ENCODE results near the gene NLRP1.

GRCh38 chr17:5624211-5624610 is 39.9 kb upstream of the NLRP1 start:
- TF ChIP-seq TAF1 (conservative IDR thresholded peaks at IDR 0.05) (no peak), SP1 (IDR thresholded peaks at IDR 0.05) (no peak), EGR1 (IDR thresholded peaks at IDR 0.05; ENCODE audit: low read depth in 2 of 2) (no peak), YY1 (IDR thresholded peaks at IDR 0.05) (no peak)
- TF ChIP-seq, protein P1, sequence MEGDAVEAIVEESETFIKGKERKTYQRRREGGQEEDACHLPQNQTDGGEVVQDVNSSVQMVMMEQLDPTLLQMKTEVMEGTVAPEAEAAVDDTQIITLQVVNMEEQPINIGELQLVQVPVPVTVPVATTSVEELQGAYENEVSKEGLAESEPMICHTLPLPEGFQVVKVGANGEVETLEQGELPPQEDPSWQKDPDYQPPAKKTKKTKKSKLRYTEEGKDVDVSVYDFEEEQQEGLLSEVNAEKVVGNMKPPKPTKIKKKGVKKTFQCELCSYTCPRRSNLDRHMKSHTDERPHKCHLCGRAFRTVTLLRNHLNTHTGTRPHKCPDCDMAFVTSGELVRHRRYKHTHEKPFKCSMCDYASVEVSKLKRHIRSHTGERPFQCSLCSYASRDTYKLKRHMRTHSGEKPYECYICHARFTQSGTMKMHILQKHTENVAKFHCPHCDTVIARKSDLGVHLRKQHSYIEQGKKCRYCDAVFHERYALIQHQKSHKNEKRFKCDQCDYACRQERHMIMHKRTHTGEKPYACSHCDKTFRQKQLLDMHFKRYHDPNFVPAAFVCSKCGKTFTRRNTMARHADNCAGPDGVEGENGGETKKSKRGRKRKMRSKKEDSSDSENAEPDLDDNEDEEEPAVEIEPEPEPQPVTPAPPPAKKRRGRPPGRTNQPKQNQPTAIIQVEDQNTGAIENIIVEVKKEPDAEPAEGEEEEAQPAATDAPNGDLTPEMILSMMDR (IDR thresholded peaks at IDR 0.05; ENCODE audit: low read depth, low read length, missing input control): no peak
- TF ChIP-seq, protein P2, sequence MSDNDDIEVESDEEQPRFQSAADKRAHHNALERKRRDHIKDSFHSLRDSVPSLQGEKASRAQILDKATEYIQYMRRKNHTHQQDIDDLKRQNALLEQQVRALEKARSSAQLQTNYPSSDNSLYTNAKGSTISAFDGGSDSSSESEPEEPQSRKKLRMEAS (IDR thresholded peaks at IDR 0.05): no peak

All from liver (tissue), 3 donors.